ENCODE measurements around the gene GRAP. TPM values are rescaled to one million over a fixed set of nuclear protein-coding genes. Genes with fewer than 3 reads are reported as not detected.

Gene GRAP
- total RNA-seq, 2 donors from 2014 or later = 0.15 TPM; not detected in 1

GRCh38 chr17:19003543-19004420 lies 43.0 kb downstream of the GRAP start:
- peaks cover 7% of the 10 kb centered on the region for H3K9me3 ChIP-seq (ENCODE audit: control insufficient read depth, low read length)
- H3K36me3 ChIP-seq (ENCODE audit: control insufficient read depth, insufficient read depth, low read length) = peaks cover 21% of the 10 kb centered on the region
- H3K36me3 Mint-ChIP-seq (ENCODE audit: low read depth) = peaks cover 5% of the 10 kb centered on the region
- H3K27ac Mint-ChIP-seq = peak overlapping the region; percentile 90
- H3K9me3 Mint-ChIP-seq = peaks cover 10% of the 10 kb centered on the region
- WGBS, 2 experiments (ENCODE audit: insufficient coverage in 1 of 2, insufficient read length in 1 of 2) = 10 to 13% methylated on average over 42 to 65 of the region's 73 CpGs
- H3K9ac ChIP-seq (ENCODE audit: extremely low read depth, low read length, poor library complexity, severe bottlenecking) = peak overlapping the region; percentile 53
- no peaks in the 10 kb centered on the region for H3K27me3 ChIP-seq (ENCODE audit: control insufficient read depth, insufficient read depth, low read length, poor library complexity, severe bottlenecking)
- peak overlapping the region; percentile 78 for H3K4me3 Mint-ChIP-seq
- no peaks in the 10 kb centered on the region for H3K27me3 Mint-ChIP-seq (ENCODE audit: insufficient read depth)
- H3K4me1 Mint-ChIP-seq = peaks cover 7% of the 10 kb centered on the region
- DNase-seq = peak; percentile 94
- H3K4me1 ChIP-seq (ENCODE audit: control insufficient read depth, insufficient read depth, low read length) = peaks cover 5% of the 10 kb centered on the region
- peak overlapping the region; percentile 79 for H3K4me3 ChIP-seq (ENCODE audit: low read length)
- H3K27ac ChIP-seq (ENCODE audit: low read depth, low read length) = no peak overlapping the region
- TF ChIP-seq, protein P1, sequence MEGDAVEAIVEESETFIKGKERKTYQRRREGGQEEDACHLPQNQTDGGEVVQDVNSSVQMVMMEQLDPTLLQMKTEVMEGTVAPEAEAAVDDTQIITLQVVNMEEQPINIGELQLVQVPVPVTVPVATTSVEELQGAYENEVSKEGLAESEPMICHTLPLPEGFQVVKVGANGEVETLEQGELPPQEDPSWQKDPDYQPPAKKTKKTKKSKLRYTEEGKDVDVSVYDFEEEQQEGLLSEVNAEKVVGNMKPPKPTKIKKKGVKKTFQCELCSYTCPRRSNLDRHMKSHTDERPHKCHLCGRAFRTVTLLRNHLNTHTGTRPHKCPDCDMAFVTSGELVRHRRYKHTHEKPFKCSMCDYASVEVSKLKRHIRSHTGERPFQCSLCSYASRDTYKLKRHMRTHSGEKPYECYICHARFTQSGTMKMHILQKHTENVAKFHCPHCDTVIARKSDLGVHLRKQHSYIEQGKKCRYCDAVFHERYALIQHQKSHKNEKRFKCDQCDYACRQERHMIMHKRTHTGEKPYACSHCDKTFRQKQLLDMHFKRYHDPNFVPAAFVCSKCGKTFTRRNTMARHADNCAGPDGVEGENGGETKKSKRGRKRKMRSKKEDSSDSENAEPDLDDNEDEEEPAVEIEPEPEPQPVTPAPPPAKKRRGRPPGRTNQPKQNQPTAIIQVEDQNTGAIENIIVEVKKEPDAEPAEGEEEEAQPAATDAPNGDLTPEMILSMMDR (conservative IDR thresholded peaks at IDR 0.05) = no peak

DNA sequence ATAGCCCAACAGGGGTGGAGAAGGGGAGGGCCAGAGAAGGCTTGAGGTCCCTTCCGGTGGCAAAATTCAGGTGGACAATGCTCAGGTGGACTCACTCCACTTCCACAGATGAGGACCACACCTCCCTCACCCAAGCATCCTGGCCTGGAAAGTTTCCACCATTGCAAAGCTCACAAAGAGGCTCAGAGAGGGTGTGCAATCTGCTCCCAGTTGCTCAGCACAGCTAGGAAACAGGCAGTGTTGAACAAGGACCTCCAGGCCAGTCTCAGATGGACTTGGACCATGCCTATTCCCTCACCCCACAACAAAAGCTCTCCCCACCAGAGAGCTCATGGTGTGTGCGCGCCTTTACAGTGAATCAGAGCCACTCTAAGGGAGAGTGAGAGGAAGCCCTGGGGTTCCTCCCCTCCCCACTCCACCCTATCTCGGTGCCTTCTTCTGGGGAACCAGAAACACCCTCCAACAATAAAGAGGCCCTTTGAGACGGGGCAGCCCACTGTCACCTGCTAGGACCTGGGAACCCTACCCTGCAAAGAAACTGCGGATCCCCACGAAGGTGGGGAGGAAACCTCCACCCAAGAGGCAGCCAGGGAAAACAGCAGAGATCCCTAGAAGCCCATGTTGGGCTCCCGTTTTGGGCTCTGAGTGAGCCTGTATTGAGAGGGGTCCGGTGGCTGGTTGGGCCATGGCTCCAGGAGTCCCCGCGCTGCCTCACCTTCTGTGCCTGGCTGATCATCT lies 43.8 kb downstream of the GRAP start:
- Histone ChIP-seq H3K4me1 (ENCODE audit: control insufficient read depth, insufficient read depth, low read length) (peaks cover 5% of the 10 kb centered on the region), H3K27me3 (ENCODE audit: control insufficient read depth, insufficient read depth, low read length, poor library complexity, severe bottlenecking) (no peaks in the 10 kb centered on the region), H3K36me3 (ENCODE audit: control insufficient read depth, insufficient read depth, low read length) (peaks cover 25% of the 10 kb centered on the region), H3K9me3 (ENCODE audit: control insufficient read depth, low read length) (peaks cover 7% of the 10 kb centered on the region), H3K27ac (ENCODE audit: low read depth, low read length) (no peak overlapping the region), H3K4me3 (ENCODE audit: low read length) (peak overlapping the region; percentile 79), H3K9ac (ENCODE audit: extremely low read depth, low read length, poor library complexity, severe bottlenecking) (no peak overlapping the region)
- Mint-ChIP-seq H3K4me3 (peak overlapping the region; percentile 78), H3K4me1 (peaks cover 7% of the 10 kb centered on the region), H3K27ac (peak overlapping the region; percentile 44), H3K36me3 (ENCODE audit: low read depth) (peaks cover 5% of the 10 kb centered on the region), H3K9me3 (peaks cover 10% of the 10 kb centered on the region), H3K27me3 (ENCODE audit: insufficient read depth) (no peaks in the 10 kb centered on the region)
- 65 to 67% methylated on average over 6 to 11 of the region's 11 CpGs for WGBS, 2 experiments (ENCODE audit: insufficient coverage in 1 of 2, insufficient read length in 1 of 2)
- TF ChIP-seq, protein P1 (conservative IDR thresholded peaks at IDR 0.05) = no peak
- DNase-seq = no peak

- H3K4me1 ChIP-seq (ENCODE audit: control insufficient read depth, insufficient read depth, low read length) = peaks cover 5% of the 10 kb centered on the region
- Mint-ChIP-seq H3K9me3 (peaks cover 7% of the 10 kb centered on the region), H3K4me3 (peak overlapping the region; percentile 78), H3K27me3 (ENCODE audit: insufficient read depth) (no peaks in the 10 kb centered on the region), H3K4me1 (peaks cover 7% of the 10 kb centered on the region), H3K36me3 (ENCODE audit: low read depth) (peaks cover 8% of the 10 kb centered on the region), H3K27ac (no peak overlapping the region)
- peaks cover 33% of the 10 kb centered on the region for H3K36me3 ChIP-seq (ENCODE audit: control insufficient read depth, insufficient read depth, low read length)
- H3K27me3 ChIP-seq (ENCODE audit: control insufficient read depth, insufficient read depth, low read length, poor library complexity, severe bottlenecking) = no peaks in the 10 kb centered on the region
- no peak overlapping the region for H3K9ac ChIP-seq (ENCODE audit: extremely low read depth, low read length, poor library complexity, severe bottlenecking)
- H3K4me3 ChIP-seq (ENCODE audit: low read length) = peak overlapping the region; percentile 79
- 88 to 100% methylated on average over 4 to 7 of the region's 7 CpGs for WGBS, 2 experiments (ENCODE audit: insufficient coverage in 1 of 2, insufficient read length in 1 of 2)
- DNase-seq = no peak
- TF ChIP-seq, protein P1 (conservative IDR thresholded peaks at IDR 0.05) = no peak
- H3K27ac ChIP-seq (ENCODE audit: low read depth, low read length) = no peak overlapping the region
- H3K9me3 ChIP-seq (ENCODE audit: control insufficient read depth, low read length) = peaks cover 7% of the 10 kb centered on the region
Measured at GRCh38 chr17:19001907-19002590, 44.7 kb downstream of the GRAP start.
